ENCODE results near the gene MCIDAS.

The MCIDAS gene

DNA sequence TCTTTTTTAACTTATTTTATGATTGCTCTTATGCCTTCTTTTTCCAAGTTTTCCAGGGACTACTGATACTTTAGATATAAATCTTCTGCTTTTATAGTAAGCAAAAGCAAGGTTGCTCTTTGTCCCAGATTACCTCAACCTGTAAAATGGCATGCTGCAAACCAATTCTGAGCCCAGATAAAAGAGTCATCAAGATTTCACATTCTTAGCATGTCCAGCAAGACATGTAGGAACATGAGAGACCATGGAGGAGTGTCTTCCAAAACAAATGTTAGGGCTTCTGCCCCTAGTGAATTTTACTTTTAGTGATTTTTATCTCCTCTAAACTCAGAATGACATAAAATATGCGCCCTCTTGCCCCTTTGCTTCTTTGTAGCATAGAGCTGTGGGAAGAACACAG lies 47.1 kb downstream of the MCIDAS start:
- Histone ChIP-seq H3K36me3 (ENCODE audit: control insufficient read depth, insufficient read depth, low read length) (no peaks in the 10 kb centered on the region), H3K4me3 (ENCODE audit: insufficient read depth, low read depth, low read length) (no peak overlapping the region), H3K27me3 (ENCODE audit: control insufficient read depth, insufficient read depth, low read length, poor library complexity, severe bottlenecking) (peaks cover 72% of the 10 kb centered on the region), H3K27ac (ENCODE audit: insufficient read depth, low read depth, low read length, poor library complexity, severe bottlenecking) (no peak overlapping the region), H3K4me1 (ENCODE audit: control insufficient read depth, insufficient read depth, low read length) (peaks cover 6% of the 10 kb centered on the region), H3K9me3 (ENCODE audit: control insufficient read depth, low read length) (no peaks in the 10 kb centered on the region)
- 71 to 75% methylated on average over 1 of the region's 1 CpG for WGBS, 2 experiments

- Histone ChIP-seq H3K27me3 (ENCODE audit: control insufficient read depth, insufficient read depth, low read length, poor library complexity, severe bottlenecking) (peaks cover 98% of the 10 kb centered on the region), H3K4me3 (ENCODE audit: insufficient read depth, low read depth, low read length) (no peak overlapping the region), H3K4me1 (ENCODE audit: control insufficient read depth, insufficient read depth, low read length) (peaks cover 6% of the 10 kb centered on the region), H3K36me3 (ENCODE audit: control insufficient read depth, insufficient read depth, low read length) (no peaks in the 10 kb centered on the region), H3K27ac (ENCODE audit: insufficient read depth, low read depth, low read length, poor library complexity, severe bottlenecking) (no peak overlapping the region), H3K9me3 (ENCODE audit: control insufficient read depth, low read length) (no peaks in the 10 kb centered on the region)
- 0% methylated on average over 1 of the region's 2 CpGs; no CpG with 5 or more reads in 1 of the 2 experiments for WGBS, 2 experiments
Measured at GRCh38 chr5:55177078-55177477, 50.0 kb downstream of the MCIDAS start.

- H3K27me3 ChIP-seq (ENCODE audit: control insufficient read depth, insufficient read depth, low read length, poor library complexity, severe bottlenecking), result peaks cover 96% of the 10 kb centered on the region
- WGBS, 2 experiments, result 0% methylated on average over 44 of the region's 44 CpGs
Measured at GRCh38 chr5:55176176-55176818, 50.8 kb downstream of the MCIDAS start.

GRCh38 chr5:55175781-55176175 lies 51.3 kb downstream of the MCIDAS start:
- Histone ChIP-seq H3K27me3 (ENCODE audit: control insufficient read depth, insufficient read depth, low read length, poor library complexity, severe bottlenecking) (peaks cover 91% of the 10 kb centered on the region), H3K9me3 (ENCODE audit: control insufficient read depth, low read length) (no peaks in the 10 kb centered on the region)
- 8 to 9% methylated on average over 7 of the region's 7 CpGs for WGBS, 2 experiments

More at GRCh38 chr5:55176176-55176818, 50.8 kb downstream of the MCIDAS start:
- peak overlapping the region; percentile 16 for H3K4me3 ChIP-seq (ENCODE audit: insufficient read depth, low read depth, low read length)
- H3K9me3 ChIP-seq (ENCODE audit: control insufficient read depth, low read length), result no peaks in the 10 kb centered on the region
- peaks cover 6% of the 10 kb centered on the region for H3K4me1 ChIP-seq (ENCODE audit: control insufficient read depth, insufficient read depth, low read length)
- no peak overlapping the region for H3K27ac ChIP-seq (ENCODE audit: insufficient read depth, low read depth, low read length, poor library complexity, severe bottlenecking)
- H3K36me3 ChIP-seq (ENCODE audit: control insufficient read depth, insufficient read depth, low read length), result no peaks in the 10 kb centered on the region

DNA sequence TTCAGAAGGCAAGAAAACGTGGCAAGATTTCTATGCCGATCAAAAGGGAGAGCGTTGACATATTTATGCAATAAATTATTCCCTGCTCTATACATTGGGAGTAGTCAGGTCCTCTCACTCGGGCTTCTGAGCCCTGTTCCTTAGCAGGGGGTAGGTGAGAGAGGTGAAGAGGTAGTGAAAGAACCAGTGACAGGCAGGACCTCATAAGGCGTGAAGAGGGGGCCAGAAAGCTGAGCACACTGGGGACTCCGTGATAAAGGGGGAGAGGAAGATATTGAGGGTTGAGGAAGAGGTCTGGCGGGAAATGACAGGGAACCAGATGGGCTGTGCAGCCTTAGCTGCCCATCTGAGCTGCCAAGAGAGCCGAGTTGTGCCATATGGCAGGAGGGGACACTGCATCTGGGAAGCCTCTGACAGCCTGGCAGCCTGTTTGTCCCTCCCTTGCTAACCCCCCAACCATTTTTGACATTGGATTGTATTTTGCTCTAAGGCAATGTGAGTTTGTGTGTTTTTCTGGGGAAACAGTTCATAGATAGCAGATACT lies 53.4 kb downstream of the MCIDAS start:
- Histone ChIP-seq H3K27me3 (ENCODE audit: control insufficient read depth, insufficient read depth, low read length, poor library complexity, severe bottlenecking) (peaks cover 71% of the 10 kb centered on the region), H3K36me3 (ENCODE audit: control insufficient read depth, insufficient read depth, low read length) (no peaks in the 10 kb centered on the region), H3K4me3 (ENCODE audit: insufficient read depth, low read depth, low read length) (peak overlapping the region; percentile 28), H3K27ac (ENCODE audit: insufficient read depth, low read depth, low read length, poor library complexity, severe bottlenecking) (no peak overlapping the region), H3K4me1 (ENCODE audit: control insufficient read depth, insufficient read depth, low read length) (peaks cover 6% of the 10 kb centered on the region), H3K9me3 (ENCODE audit: control insufficient read depth, low read length) (no peaks in the 10 kb centered on the region)
- 4 to 5% methylated on average over 6 to 8 of the region's 8 CpGs for WGBS, 2 experiments

More at GRCh38 chr5:55175781-55176175, 51.3 kb downstream of the MCIDAS start:
- H3K4me3 ChIP-seq (ENCODE audit: insufficient read depth, low read depth, low read length), result peak overlapping the region; percentile 16
- no peak overlapping the region for H3K27ac ChIP-seq (ENCODE audit: insufficient read depth, low read depth, low read length, poor library complexity, severe bottlenecking)
- no peaks in the 10 kb centered on the region for H3K36me3 ChIP-seq (ENCODE audit: control insufficient read depth, insufficient read depth, low read length)
- H3K4me1 ChIP-seq (ENCODE audit: control insufficient read depth, insufficient read depth, low read length), result peaks cover 6% of the 10 kb centered on the region

DNA sequence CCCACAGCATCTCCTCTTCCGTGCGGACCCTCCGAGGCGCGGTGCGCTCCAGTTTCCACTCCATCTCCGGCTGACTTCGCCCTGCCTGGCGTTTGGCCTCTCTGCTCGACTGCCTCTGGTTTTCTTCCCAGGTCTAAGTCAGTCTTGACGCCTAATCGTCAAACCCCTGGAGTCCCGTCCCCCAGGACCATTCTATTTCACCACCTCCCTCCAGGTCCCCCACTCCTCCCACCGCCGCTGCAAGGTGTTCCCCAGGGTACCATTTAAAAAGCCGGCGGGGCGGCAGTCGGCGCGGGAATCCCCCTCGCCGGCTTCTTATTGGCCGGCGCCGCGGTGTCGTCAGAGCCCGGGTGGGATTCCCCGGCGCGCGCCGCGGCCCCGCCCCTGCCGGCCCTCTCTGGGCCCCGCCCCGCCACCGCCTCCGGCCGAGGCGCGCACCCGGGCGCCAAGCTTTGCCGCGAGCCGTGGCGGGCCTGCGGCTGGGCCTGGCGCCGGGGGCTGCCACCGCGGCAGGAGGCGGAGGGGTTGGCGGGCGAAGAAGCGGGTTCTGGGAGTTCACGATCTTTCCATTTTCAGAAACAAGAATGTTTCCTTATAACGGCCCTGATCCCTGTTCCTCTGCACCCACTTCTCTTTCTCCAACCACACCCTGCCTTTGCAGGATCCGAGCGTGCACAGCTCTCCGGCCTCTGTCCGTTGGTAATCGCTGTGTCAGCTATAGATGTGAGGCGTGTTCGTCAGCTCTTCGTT lies 54.0 kb downstream of the MCIDAS start, which contains the start of gene CDC20B:
Gene CDC20B, minus strand, starts transcription at position 241 of the 750 bp plus-strand sequence. Its CDS starts 177 bp downstream, at position 64.
- H3K4me3 ChIP-seq (ENCODE audit: insufficient read depth, low read depth, low read length), result peak within 1 kb of the TSS; percentile 28
- peaks cover 64% of the 10 kb centered on the region for H3K27me3 ChIP-seq (ENCODE audit: control insufficient read depth, insufficient read depth, low read length, poor library complexity, severe bottlenecking)
- peaks cover 6% of the 10 kb centered on the region for H3K4me1 ChIP-seq (ENCODE audit: control insufficient read depth, insufficient read depth, low read length)
- H3K36me3 ChIP-seq (ENCODE audit: control insufficient read depth, insufficient read depth, low read length), result no peaks in the 10 kb centered on the region
- no peak within 1 kb of the TSS for H3K27ac ChIP-seq (ENCODE audit: insufficient read depth, low read depth, low read length, poor library complexity, severe bottlenecking)
- no peaks in the 10 kb centered on the region for H3K9me3 ChIP-seq (ENCODE audit: control insufficient read depth, low read length)
- 0 to 1% methylated on average over 69 of the region's 69 CpGs for WGBS, 2 experiments

DNA sequence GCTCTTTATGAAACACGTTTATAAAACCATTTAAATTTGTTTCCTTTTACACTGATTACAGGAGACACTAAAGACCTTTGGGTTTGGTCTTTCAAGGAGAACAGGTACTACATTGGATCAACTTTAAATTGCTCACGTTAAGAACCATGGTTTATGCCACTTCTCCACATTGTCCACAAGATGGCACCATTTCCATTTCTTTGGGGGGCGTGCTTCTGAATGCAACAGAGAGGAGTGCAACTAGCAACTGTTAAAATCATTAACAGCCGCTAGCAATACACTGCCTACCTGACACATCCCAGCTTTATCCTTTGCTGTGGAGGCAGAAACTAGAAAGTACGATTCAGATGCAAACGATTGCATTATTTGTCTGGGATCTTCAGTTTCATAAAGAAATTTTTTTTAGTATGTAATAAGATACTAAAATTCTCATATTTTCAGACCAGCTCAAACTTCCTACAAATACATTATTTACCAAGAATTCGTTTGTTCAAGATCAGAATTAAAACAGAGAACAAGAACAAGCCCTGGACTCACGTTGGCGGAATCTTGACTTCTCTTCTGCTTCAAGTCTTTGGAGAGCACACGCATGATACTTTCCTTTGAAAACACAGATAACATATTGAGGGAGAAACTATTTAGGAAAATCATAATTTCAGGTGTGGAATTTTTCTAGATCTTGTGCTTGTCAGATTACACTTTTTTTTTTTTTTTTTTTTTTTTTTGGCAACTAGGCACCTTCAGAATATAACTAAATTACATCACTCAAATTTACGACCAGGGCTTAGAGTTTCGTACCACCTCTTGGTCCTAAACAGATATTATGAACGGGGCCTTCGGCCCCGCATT lies 54.8 kb downstream of the MCIDAS start:
- WGBS, 2 experiments, result 14 to 17% methylated on average over 13 to 14 of the region's 15 CpGs
- peak overlapping the region; percentile 18 for H3K4me3 ChIP-seq (ENCODE audit: insufficient read depth, low read depth, low read length)
- H3K27me3 ChIP-seq (ENCODE audit: control insufficient read depth, insufficient read depth, low read length, poor library complexity, severe bottlenecking), result peaks cover 56% of the 10 kb centered on the region

DNA sequence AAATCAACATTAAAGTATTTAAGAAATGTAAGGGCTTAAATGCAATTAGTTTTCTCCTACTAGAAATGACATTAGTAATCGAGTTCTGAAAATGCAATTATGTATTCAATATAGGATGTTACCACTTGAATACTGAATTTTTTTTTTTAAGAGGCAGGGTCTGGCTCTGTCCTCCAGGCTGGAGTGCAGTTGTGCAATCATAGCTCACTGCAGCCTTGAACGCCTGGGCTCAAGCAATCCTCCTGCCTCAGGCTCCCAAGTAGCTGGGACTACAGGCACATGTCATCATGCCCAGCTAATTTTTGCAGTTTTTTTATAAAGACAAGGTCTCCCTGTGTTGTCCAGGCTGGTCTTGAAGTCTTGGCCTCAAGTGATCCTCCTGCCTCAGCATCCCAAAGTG lies 55.6 kb downstream of the MCIDAS start:
- H3K9me3 ChIP-seq (ENCODE audit: control insufficient read depth, low read length), result no peaks in the 10 kb centered on the region
- H3K27ac ChIP-seq (ENCODE audit: insufficient read depth, low read depth, low read length, poor library complexity, severe bottlenecking), result no peak overlapping the region
- H3K36me3 ChIP-seq (ENCODE audit: control insufficient read depth, insufficient read depth, low read length), result no peaks in the 10 kb centered on the region
- 44 to 49% methylated on average over 2 of the region's 2 CpGs for WGBS, 2 experiments
- H3K4me1 ChIP-seq (ENCODE audit: control insufficient read depth, insufficient read depth, low read length), result peaks cover 6% of the 10 kb centered on the region
- no peak overlapping the region for H3K4me3 ChIP-seq (ENCODE audit: insufficient read depth, low read depth, low read length)
- peaks cover 48% of the 10 kb centered on the region for H3K27me3 ChIP-seq (ENCODE audit: control insufficient read depth, insufficient read depth, low read length, poor library complexity, severe bottlenecking)

More for the DNA sequence above, 54.8 kb downstream of the MCIDAS start:
- no peak overlapping the region for H3K27ac ChIP-seq (ENCODE audit: insufficient read depth, low read depth, low read length, poor library complexity, severe bottlenecking)
- peaks cover 6% of the 10 kb centered on the region for H3K4me1 ChIP-seq (ENCODE audit: control insufficient read depth, insufficient read depth, low read length)
- H3K36me3 ChIP-seq (ENCODE audit: control insufficient read depth, insufficient read depth, low read length), result no peaks in the 10 kb centered on the region
- no peaks in the 10 kb centered on the region for H3K9me3 ChIP-seq (ENCODE audit: control insufficient read depth, low read length)

Measured in ectodermal cell (in vitro differentiated cells).